Mammary epithelial cell (primary cell): ENCODE data around the gene DYNC2I2.

ENCODE experiments used
- EZH2 ChIP-seq: IDR thresholded peaks from 2 replicates; pipeline ENCODE4 v1.6.1; 2012; ENCODE audit warnings: low read length, inconsistent platforms, borderline replicate concordance
- TF ChIP-seq, protein P1 (sequence below), 2 donors: IDR thresholded peaks in 1 of 2; conservative IDR thresholded peaks in 1 of 2; 2 replicates each; pipeline ENCODE4 v1.5.1; 2011 to 2012; ENCODE audit warnings: inconsistent platforms in 2 of 2, low read length in 2 of 2, mild to moderate bottlenecking in 2 of 2, control low read depth in 1 of 2, low read depth in 1 of 2; ENCODE audit not compliant: insufficient read depth in 1 of 2; ENCODE audit errors: extremely low read depth in 1 of 2

DNA sequence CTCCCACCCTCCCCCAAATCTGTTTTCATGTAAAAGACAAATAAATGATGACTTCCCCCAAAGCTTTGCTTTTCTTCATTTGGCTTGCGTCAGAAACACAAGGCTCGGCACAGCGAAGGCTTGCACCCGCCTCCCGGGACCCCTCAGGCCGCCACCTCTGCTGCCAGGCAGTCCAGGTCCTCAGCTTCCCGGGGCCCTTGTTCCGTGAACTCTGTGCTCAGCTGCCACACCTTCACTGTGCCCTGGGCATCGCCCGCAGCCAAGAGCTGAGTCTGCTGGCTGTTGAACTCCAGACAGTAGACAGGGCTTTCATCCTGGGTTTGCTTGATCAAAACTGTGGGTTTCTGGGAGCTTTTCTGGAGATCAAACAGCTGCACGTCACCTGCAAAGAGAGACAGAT is 23.0 kb downstream of the DYNC2I2 start:
- TF ChIP-seq, protein P1, sequence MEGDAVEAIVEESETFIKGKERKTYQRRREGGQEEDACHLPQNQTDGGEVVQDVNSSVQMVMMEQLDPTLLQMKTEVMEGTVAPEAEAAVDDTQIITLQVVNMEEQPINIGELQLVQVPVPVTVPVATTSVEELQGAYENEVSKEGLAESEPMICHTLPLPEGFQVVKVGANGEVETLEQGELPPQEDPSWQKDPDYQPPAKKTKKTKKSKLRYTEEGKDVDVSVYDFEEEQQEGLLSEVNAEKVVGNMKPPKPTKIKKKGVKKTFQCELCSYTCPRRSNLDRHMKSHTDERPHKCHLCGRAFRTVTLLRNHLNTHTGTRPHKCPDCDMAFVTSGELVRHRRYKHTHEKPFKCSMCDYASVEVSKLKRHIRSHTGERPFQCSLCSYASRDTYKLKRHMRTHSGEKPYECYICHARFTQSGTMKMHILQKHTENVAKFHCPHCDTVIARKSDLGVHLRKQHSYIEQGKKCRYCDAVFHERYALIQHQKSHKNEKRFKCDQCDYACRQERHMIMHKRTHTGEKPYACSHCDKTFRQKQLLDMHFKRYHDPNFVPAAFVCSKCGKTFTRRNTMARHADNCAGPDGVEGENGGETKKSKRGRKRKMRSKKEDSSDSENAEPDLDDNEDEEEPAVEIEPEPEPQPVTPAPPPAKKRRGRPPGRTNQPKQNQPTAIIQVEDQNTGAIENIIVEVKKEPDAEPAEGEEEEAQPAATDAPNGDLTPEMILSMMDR (conservative IDR thresholded peaks at IDR 0.05 in 1 of 2, IDR thresholded peaks at IDR 0.05 in 1 of 2; ENCODE audit: extremely low read depth in 1 of 2, insufficient read depth in 1 of 2, low read depth in 1 of 2, low read length in 2 of 2): no peak
- no peak for TF ChIP-seq EZH2
